ENCODE measurements around the gene SMG6. TPM values are rescaled to one million over a fixed set of nuclear protein-coding genes. Genes with fewer than 3 reads are reported as not detected.

SMG6 gene
- total and polyA plus RNA-seq, 2 of the 8 experiments (the other 6 are each of a cell fraction or from before 2014, with no cell fraction given): 18.5 to 25.2 TPM

DNA sequence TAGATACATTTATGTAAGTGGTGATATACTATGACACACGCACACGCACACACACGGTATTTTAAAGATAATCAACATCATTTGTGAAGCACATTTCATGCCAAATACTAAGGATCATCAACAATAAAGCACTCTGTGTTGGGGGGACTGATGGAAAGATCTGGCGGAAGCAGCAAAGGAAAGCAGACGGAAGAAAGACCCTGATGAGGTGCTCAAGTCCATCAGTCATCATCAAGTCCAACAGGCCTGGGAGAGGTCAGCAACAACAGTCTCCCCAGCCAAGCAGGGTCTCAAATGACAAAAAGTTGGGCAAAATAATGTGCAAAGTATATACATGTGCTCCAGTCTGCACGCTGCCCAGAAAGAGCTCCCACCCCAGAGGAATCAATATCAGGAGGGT, 193.1 kb downstream of the SMG6 start:
- H3K14ac ChIP-seq (ENCODE audit: insufficient read length): no peak overlapping the region
- no peak overlapping the region for H2BK5ac ChIP-seq (ENCODE audit: low read depth, low read length)
- H3K18ac ChIP-seq (ENCODE audit: extremely low read depth, low read length): no peak overlapping the region
- no peak overlapping the region for H2BK15ac ChIP-seq (ENCODE audit: low read length)
- H3K4ac ChIP-seq (replicated peaks; ENCODE audit: insufficient read length, low read depth, low read length): no peak overlapping the region
- no peaks in the 10 kb centered on the region for H4K20me1 ChIP-seq (replicated peaks in 1 of 2; ENCODE audit: control insufficient read depth in 1 of 2, insufficient read depth in 2 of 2, low read length in 2 of 2)
- 95% methylated on average over 6 of the region's 6 CpGs; no CpG with 5 or more reads in 1 of the 2 experiments for WGBS, 2 experiments (ENCODE audit: extremely low coverage in 1 of 2, insufficient coverage in 1 of 2, insufficient read length in 1 of 2, insufficient replicate concordance in 2 of 2, low coverage in 1 of 2, low lambda C conversion rate in 2 of 2, missing lambda C conversion rate in 1 of 2)
- no peak overlapping the region for H3K4me2 ChIP-seq (ENCODE audit: insufficient read depth in 1 of 2, low read depth in 2 of 2, low read length in 2 of 2)
- H4K5ac ChIP-seq (ENCODE audit: insufficient read length, low read depth, low read length): no peak overlapping the region
- no peak overlapping the region for H2AFZ ChIP-seq (ENCODE audit: low read length)
- H2BK12ac ChIP-seq (ENCODE audit: low read depth, low read length): no peak overlapping the region
- H3K4me3 ChIP-seq (ENCODE audit: extremely low read depth in 1 of 4, insufficient read depth in 2 of 4, low read depth in 3 of 4, low read length in 4 of 4): no peak overlapping the region
- no peak overlapping the region for H3K56ac ChIP-seq (replicated peaks; ENCODE audit: insufficient read length, low read depth, low read length)
- no peak overlapping the region for H3K23ac ChIP-seq (ENCODE audit: insufficient read length)
- no peak overlapping the region for H2BK120ac ChIP-seq (replicated peaks; ENCODE audit: low read depth, low read length)
- no peak for DNase-seq (ENCODE audit: low read depth in 1 of 2, low spot score in 2 of 2)
- no peak overlapping the region for H2AK5ac ChIP-seq (ENCODE audit: low read depth, low read length)
- no peak overlapping the region for H4K91ac ChIP-seq (replicated peaks; ENCODE audit: insufficient read length, low read length)
- no peaks in the 10 kb centered on the region for H3K27me3 ChIP-seq (replicated peaks in 1 of 4; ENCODE audit: control insufficient read depth in 3 of 4, extremely low read depth in 1 of 4, insufficient read depth in 3 of 4, low read length in 3 of 4)
- no peaks in the 10 kb centered on the region for H3K79me1 ChIP-seq (ENCODE audit: low read depth, low read length)
- H3K23me2 ChIP-seq (ENCODE audit: low read depth, low read length): no peaks in the 10 kb centered on the region
- CTCF ChIA-PET (ENCODE audit: partially characterized antibody): interaction anchor here (1.5 to 4.0 kb wide), 3 partner anchors 8 to 16 kb away, joined by 3 to 27 read pairs (median 9); no protein-coding TSS in a partner anchor
- H3K4me1 ChIP-seq (replicated peaks in 1 of 4; ENCODE audit: control insufficient read depth in 3 of 4, insufficient read depth in 4 of 4, low read length in 3 of 4): no peaks in the 10 kb centered on the region
- no peaks in the 10 kb centered on the region for H3K36me3 ChIP-seq (ENCODE audit: control insufficient read depth in 2 of 4, insufficient read depth in 4 of 4, low read length in 3 of 4)
- H2BK20ac ChIP-seq (ENCODE audit: low read length): no peak overlapping the region
- POLR2A ChIA-PET (ENCODE audit: partially characterized antibody): interaction anchor here (1.1 kb wide), 1 partner anchor 30 kb away, joined by 3 read pairs; no protein-coding TSS in a partner anchor
- no peak for FAIRE-seq
- no peaks in the 10 kb centered on the region for H3K79me2 ChIP-seq (ENCODE audit: control insufficient read depth in 1 of 2, insufficient read depth in 2 of 2, low read length in 2 of 2)
- H3K9me3 ChIP-seq (ENCODE audit: insufficient read depth in 2 of 2, low read depth in 1 of 2, low read length in 1 of 2): no peaks in the 10 kb centered on the region
- H4K8ac ChIP-seq (ENCODE audit: extremely low read depth, insufficient read depth, low read length): no peak overlapping the region
- H3K9ac ChIP-seq (replicated peaks in 1 of 4; ENCODE audit: extremely low read depth in 1 of 4, low read depth in 3 of 4, low read length in 3 of 4): no peak overlapping the region
- H3K27ac ChIP-seq (ENCODE audit: low read depth, low read length): no peak overlapping the region
- TF ChIP-seq TCF12 (IDR thresholded peaks at IDR 0.05; ENCODE audit: low read depth, low read length) (no peak), TEAD4 (IDR thresholded peaks at IDR 0.05; ENCODE audit: low read depth, low read length) (no peak), POLR2AphosphoS5 (IDR thresholded peaks at IDR 0.05; ENCODE audit: low read depth, low read length) (no peak), JUN (IDR thresholded peaks at IDR 0.05; ENCODE audit: low read depth, low read length) (no peak)
